ENCODE results near the gene ISM1. TPM values are rescaled to one million over a fixed set of nuclear protein-coding genes. Genes with fewer than 3 reads are reported as not detected.

ISM1 gene
- polyA plus RNA-seq, 1 experiment: not detected

DNA sequence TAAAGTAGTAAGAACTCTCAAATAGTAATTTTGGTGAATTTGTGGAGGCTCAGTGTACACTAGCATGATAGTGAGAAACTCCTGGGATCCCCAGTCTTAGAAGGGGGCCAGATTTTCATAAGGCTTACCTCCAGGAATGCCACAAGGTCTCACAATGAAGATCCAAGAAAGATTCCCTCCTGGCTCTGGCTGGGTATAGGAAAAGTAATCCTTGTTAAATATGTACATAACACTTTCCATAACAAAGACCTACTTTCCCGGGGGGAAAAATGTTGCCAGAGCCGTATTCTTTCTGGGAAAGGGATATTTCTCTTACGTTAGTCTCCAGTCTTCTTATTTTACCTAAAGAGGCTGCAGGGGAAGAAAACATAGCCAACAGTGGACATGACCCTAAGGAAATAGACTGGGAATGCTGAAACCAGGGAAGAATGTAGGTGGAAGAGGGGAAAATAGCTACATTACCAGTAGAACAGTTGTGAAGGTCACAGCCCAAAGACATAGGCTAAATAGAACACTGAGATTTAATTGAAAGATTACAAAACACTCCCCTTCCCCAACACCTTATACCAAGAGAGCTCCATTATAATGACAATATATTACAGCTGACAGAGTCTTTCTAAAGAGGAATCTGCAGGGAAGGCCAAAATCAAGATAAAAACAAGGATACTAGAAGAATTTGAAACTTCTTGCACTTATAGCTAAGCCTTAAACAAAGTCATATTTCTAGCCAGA is 34.9 kb upstream of the ISM1 start:
- H3K27me3 ChIP-seq (ENCODE audit: control insufficient read depth, insufficient read depth, low read length): no peaks in the 10 kb centered on the region
- TF ChIP-seq, protein P1, sequence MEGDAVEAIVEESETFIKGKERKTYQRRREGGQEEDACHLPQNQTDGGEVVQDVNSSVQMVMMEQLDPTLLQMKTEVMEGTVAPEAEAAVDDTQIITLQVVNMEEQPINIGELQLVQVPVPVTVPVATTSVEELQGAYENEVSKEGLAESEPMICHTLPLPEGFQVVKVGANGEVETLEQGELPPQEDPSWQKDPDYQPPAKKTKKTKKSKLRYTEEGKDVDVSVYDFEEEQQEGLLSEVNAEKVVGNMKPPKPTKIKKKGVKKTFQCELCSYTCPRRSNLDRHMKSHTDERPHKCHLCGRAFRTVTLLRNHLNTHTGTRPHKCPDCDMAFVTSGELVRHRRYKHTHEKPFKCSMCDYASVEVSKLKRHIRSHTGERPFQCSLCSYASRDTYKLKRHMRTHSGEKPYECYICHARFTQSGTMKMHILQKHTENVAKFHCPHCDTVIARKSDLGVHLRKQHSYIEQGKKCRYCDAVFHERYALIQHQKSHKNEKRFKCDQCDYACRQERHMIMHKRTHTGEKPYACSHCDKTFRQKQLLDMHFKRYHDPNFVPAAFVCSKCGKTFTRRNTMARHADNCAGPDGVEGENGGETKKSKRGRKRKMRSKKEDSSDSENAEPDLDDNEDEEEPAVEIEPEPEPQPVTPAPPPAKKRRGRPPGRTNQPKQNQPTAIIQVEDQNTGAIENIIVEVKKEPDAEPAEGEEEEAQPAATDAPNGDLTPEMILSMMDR (IDR thresholded peaks at IDR 0.05; ENCODE audit: low read depth, low read length): no peak
- no peak overlapping the region for H3K27ac ChIP-seq (ENCODE audit: low read depth, low read length)
- POLR2A ChIA-PET: no interaction called here
- no peak for DNase-seq (ENCODE audit: low read depth, low spot score)
- no peaks in the 10 kb centered on the region for H3K9me3 ChIP-seq (ENCODE audit: control insufficient read depth, insufficient read depth, low read length)
- no peak overlapping the region for H3K4me3 ChIP-seq (ENCODE audit: low read depth, low read length)
- CTCF ChIA-PET: no interaction called here

DNA sequence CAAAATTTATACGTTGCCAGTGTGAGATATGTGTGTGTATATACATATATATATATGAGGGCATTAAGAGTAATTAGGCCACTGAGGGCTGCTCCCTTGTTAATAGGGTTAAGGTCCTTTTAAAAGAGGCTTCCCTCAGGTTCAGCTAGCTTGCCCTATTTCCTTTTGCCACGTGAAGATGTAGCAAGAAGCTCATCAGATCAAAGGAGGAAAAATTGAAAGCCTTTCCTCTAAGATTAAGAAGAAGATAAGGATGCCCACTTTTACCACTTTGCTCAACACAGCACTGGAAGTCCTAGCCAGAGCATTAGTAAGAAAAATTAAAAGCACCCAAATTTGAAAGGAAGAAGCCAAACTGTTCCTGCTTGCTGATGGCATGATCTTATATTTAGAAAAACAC is 33.2 kb upstream of the ISM1 start:
- Histone ChIP-seq H3K27me3 (ENCODE audit: control insufficient read depth, insufficient read depth, low read length) (no peaks in the 10 kb centered on the region), H3K27ac (ENCODE audit: low read depth, low read length) (no peak overlapping the region), H3K4me3 (ENCODE audit: low read depth, low read length) (no peak overlapping the region), H3K9me3 (ENCODE audit: control insufficient read depth, insufficient read depth, low read length) (no peaks in the 10 kb centered on the region)
- no peak for DNase-seq (ENCODE audit: low read depth, low spot score)
- TF ChIP-seq, protein P1 (IDR thresholded peaks at IDR 0.05; ENCODE audit: low read depth, low read length): no peak
- ChIA-PET CTCF (no interaction called here), POLR2A (no interaction called here)

DNA sequence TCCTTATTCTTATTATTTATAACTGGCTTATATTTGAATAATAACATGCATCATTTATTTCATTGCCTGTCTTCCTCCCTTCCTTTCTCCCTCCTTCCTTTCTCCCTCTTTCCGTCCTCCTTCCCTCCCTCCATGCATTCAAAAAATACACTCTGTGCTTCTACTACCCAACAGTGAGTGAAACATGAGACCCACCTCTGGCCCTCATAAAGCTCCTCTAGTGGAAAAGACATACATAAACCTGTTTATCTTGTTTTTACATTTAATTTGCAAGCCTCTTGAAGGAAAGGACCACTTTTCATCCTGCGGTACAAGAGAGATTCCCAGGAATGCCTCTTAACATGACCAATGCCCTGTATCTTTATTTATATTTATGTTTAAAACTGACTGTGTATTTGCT is 21.8 kb upstream of the ISM1 start:
- Histone ChIP-seq H3K9me3 (ENCODE audit: control insufficient read depth, insufficient read depth, low read length) (no peaks in the 10 kb centered on the region), H3K27me3 (ENCODE audit: control insufficient read depth, insufficient read depth, low read length) (no peaks in the 10 kb centered on the region), H3K4me3 (ENCODE audit: low read depth, low read length) (no peak overlapping the region), H3K27ac (ENCODE audit: low read depth, low read length) (no peak overlapping the region)
- DNase-seq (ENCODE audit: low read depth, low spot score): no peak
- TF ChIP-seq, protein P1 (IDR thresholded peaks at IDR 0.05; ENCODE audit: low read depth, low read length): no peak
- POLR2A ChIA-PET: no interaction called here
- CTCF ChIA-PET: no interaction called here

DNA sequence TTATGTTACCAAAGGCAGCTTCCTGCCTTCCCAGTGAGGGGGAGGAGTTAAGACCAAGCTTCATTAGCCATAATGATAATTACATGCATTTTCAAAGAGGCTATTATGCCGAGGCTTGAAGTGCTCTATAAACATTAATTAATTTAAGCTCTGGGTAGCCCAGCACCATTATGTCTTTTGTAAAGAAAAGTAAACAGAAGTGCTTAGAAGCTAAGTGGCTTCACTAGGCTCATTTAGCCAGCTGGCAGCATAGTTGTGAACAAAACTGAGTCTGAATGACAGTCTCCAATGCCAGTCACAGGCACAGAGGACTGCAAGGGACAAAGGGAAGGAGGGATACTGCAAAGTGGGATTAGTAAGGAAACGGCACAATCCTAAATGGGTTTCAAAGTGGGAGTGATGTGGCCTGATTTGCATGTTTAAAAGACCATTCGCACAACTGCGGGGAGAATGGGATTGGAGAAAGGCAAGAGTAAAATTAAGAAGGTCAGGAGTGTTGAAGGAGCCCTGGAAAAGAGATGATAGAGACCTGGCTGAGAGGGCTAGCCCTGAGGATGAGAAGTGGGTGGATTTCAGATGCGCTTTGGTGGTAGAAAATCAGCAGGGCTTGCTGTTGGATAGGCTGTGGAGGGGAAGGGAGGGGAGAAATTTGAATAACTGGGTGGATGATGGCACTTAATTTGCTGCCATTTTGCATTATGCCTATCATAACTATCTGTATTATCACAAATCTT is 20.1 kb upstream of the ISM1 start:
- no peak overlapping the region for H3K27ac ChIP-seq (ENCODE audit: low read depth, low read length)
- CTCF ChIA-PET: interaction anchor here (1.1 kb wide), 1 partner anchor 346 kb away, joined by 3 read pairs; no protein-coding TSS in a partner anchor
- no peak overlapping the region for H3K4me3 ChIP-seq (ENCODE audit: low read depth, low read length)
- POLR2A ChIA-PET: no interaction called here
- H3K9me3 ChIP-seq (ENCODE audit: control insufficient read depth, insufficient read depth, low read length): no peaks in the 10 kb centered on the region
- TF ChIP-seq, protein P1 (IDR thresholded peaks at IDR 0.05; ENCODE audit: low read depth, low read length): no peak
- H3K27me3 ChIP-seq (ENCODE audit: control insufficient read depth, insufficient read depth, low read length): no peaks in the 10 kb centered on the region
- DNase-seq (ENCODE audit: low read depth, low spot score): no peak

DNA sequence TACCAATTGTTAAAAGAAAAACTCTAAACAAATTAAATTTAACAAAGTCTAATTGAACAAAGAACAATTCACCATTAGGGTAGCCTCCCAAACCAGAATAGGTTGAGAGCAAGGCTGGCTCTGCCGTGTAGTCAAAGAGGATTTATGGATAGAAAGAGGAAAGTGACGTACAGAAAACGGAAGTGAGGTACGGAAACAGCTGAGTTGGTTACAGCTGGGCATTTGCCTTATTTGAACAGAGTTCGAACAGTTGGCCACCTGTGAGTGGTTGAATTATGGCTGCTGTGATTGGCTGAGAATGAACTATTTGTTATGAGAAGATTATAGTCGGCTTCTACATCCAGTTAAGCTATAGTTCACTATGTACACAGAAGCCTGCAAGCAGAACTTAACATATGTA is 18.5 kb upstream of the ISM1 start:
- POLR2A ChIA-PET: no interaction called here
- Histone ChIP-seq H3K4me3 (ENCODE audit: low read depth, low read length) (no peak overlapping the region), H3K27ac (ENCODE audit: low read depth, low read length) (no peak overlapping the region), H3K9me3 (ENCODE audit: control insufficient read depth, insufficient read depth, low read length) (no peaks in the 10 kb centered on the region), H3K27me3 (ENCODE audit: control insufficient read depth, insufficient read depth, low read length) (no peaks in the 10 kb centered on the region)
- TF ChIP-seq, protein P1 (IDR thresholded peaks at IDR 0.05; ENCODE audit: low read depth, low read length): no peak
- CTCF ChIA-PET: no interaction called here
- DNase-seq (ENCODE audit: low read depth, low spot score): no peak
